BJ (cell line): Measurements from ENCODE around the gene DHX32. TPM values are rescaled to one million over a fixed set of nuclear protein-coding genes. Genes with fewer than 3 reads are reported as not detected.

ENCODE experiments used
- CTCF ChIA-PET: fragments of 350-600 bp; formaldehyde crosslinking; extraction: SDS; loops from one replicate; lab custom pipeline; 2021; ENCODE audit warnings: antibody characterized with exemption, inconsistent platforms; lab: Yijun Ruan, JAX
- POLR2A ChIA-PET: fragments of 300-600 bp; sonication (Branson Sonifier 250); formaldehyde crosslinking; extraction: SDS; loops from one replicate; lab custom pipeline; 2021; ENCODE audit warnings: antibody characterized with exemption; lab: Charles Lee
- DNase-seq: peaks from one replicate; pipeline ENCODE4 v3.0.0-alpha.2; 2011; ENCODE audit warnings: low read depth
- H3K27me3 ChIP-seq: 2 replicates; pipeline ENCODE4 v1.6.0; 2011; ENCODE audit warnings: low read length; ENCODE audit not compliant: control insufficient read depth, insufficient read depth
- H3K36me3 ChIP-seq: 2 replicates; pipeline ENCODE4 v1.5.1; 2011; ENCODE audit warnings: low read length; ENCODE audit not compliant: control insufficient read depth, insufficient read depth
- H3K4me3 ChIP-seq: 2 replicates; pipeline ENCODE4 v1.5.1; 2011; ENCODE audit warnings: low read depth, mild to moderate bottlenecking, control low read depth, low read length
- CTCF ChIP-seq: IDR thresholded peaks from 2 replicates; pipeline ENCODE4 v1.5.1; 2011; ENCODE audit warnings: low read depth, mild to moderate bottlenecking, control low read depth, inconsistent platforms, low read length, moderate library complexity; ENCODE audit not compliant: insufficient read depth
- polyA plus RNA-seq: library from polyadenylated mRNA; depleted of rRNA; stranded (reverse); fragments of >200 nt; gene quantifications from 2 replicates; pipeline ENCODE4 v1.2.3, GENCODE V29; 2011

The DHX32 gene
- polyA plus RNA-seq, 1 experiment = 18.2 TPM

DNA sequence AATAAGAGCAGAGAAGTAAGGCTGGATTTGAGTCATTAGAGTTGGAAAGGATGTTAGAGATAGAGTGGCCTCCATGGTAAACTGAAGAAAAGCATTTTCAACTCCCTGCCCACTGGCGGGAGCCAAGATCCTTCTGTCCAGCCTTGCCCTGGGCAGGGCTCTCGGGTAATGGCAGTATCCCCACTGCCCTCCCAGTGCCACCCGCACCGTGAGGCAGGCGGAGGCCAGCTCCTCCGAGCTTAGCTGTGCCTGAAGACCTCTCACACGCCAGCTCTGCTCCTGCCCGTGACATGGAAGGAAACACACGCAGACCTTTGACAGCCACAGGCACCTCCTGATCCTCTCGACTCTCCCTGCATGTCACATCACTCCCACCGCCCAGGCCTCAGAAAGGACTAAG lies 35.5 kb downstream of the DHX32 start:
- DNase-seq = no peak
- CTCF ChIA-PET = no interaction called here
- Histone ChIP-seq H3K36me3 (peaks cover 13% of the 10 kb centered on the region), H3K4me3 (no peak overlapping the region), H3K27me3 (no peaks in the 10 kb centered on the region)
- POLR2A ChIA-PET = no interaction called here
- TF ChIP-seq CTCF = no peak

- no peak for TF ChIP-seq CTCF
- Histone ChIP-seq H3K4me3 (no peak overlapping the region), H3K36me3 (peaks cover 17% of the 10 kb centered on the region), H3K27me3 (no peaks in the 10 kb centered on the region)
- ChIA-PET CTCF (interaction anchor here (0.9 kb wide), 1 partner anchor 21 kb away, joined by 3 read pairs; no protein-coding TSS in a partner anchor), POLR2A (no interaction called here)
- DNase-seq = no peak
Observed at GRCh38 chr10:125844751-125845221, 36.3 kb downstream of the DHX32 start.

- Histone ChIP-seq H3K27me3 (no peaks in the 10 kb centered on the region), H3K4me3 (no peak overlapping the region), H3K36me3 (peaks cover 20% of the 10 kb centered on the region)
- TF ChIP-seq CTCF = no peak
- ChIA-PET CTCF (interaction anchor here (0.9 kb wide), 1 partner anchor 22 kb away, joined by 3 read pairs; no protein-coding TSS in a partner anchor), POLR2A (no interaction called here)
- no peak for DNase-seq
Observed at GRCh38 chr10:125843603-125844329, 37.3 kb downstream of the DHX32 start.

GRCh38 chr10:125840955-125841354 lies 40.1 kb downstream of the DHX32 start:
- ChIA-PET POLR2A (no interaction called here), CTCF (no interaction called here)
- DNase-seq = no peak
- no peak overlapping the region for H3K4me3 ChIP-seq
- no peak for TF ChIP-seq CTCF
- peaks cover 25% of the 10 kb centered on the region for H3K36me3 ChIP-seq
- H3K27me3 ChIP-seq = no peaks in the 10 kb centered on the region

DNA sequence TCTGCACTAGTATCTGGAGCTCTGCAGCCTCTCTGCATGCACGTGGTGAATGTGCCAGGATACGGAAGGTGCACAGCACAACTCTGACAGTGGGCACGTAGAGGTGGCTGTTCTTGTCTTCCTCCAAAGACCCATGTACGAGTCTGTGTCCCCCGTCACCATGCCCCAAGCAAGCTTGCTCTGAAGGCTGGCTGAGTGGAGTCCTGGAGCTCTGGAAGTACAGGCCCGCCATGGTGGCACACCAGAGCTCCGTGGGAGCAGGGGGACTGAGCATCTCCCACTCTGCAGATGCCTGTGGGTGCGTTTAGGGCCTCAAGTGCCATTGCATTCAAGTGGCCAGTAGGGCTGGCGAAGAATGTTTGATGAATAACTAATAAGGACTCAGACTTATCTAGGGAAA lies 40.7 kb downstream of the DHX32 start:
- ChIA-PET CTCF (no interaction called here), POLR2A (no interaction called here)
- H3K4me3 ChIP-seq = no peak overlapping the region
- peaks cover 20% of the 10 kb centered on the region for H3K36me3 ChIP-seq
- no peaks in the 10 kb centered on the region for H3K27me3 ChIP-seq
- no peak for TF ChIP-seq CTCF
- DNase-seq = no peak
